ENCODE data around the gene PRKAG2. TPM values are rescaled to one million over a fixed set of nuclear protein-coding genes. Genes with fewer than 3 reads are reported as not detected.

PRKAG2 gene
- total and polyA plus RNA-seq, 4 donors = 3.6 to 25.1 (median 16.8) TPM

DNA sequence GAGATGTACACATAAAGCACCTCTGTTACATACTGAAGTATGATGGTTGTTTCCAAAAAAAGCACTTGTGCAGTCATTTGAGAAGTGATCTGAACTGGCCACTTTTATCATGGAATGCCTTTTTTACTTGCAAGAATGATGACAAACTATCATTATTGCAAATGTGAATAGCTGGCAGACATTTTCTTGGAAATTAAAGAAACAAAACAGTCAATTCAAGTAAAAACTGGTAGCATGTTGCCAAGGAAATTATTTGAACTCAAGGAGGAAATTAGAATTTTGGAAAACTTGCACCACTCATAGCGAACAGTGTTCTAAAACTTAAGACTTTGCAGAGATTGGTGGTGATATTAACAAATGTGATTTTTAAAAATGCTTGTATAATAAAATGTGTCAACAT is 363.8 kb downstream of the PRKAG2 start:
- 96% methylated on average over 1 of the region's 1 CpG for WGBS
- no peak overlapping the region for H3K27ac ChIP-seq (ENCODE audit: low read depth in 1 of 2, low read length in 2 of 2)
- TF ChIP-seq RAD21 (IDR thresholded peaks at IDR 0.05) (no peak), RXRA (IDR thresholded peaks at IDR 0.05) (no peak), GABPA (IDR thresholded peaks at IDR 0.05 in 1 of 2, conservative IDR thresholded peaks at IDR 0.05 in 1 of 2) (no peak), EGR1 (IDR thresholded peaks at IDR 0.05; ENCODE audit: low read depth in 2 of 2) (no peak), HNF4A (conservative IDR thresholded peaks at IDR 0.05) (no peak), NR2F2 (IDR thresholded peaks at IDR 0.05) (no peak), YY1 (IDR thresholded peaks at IDR 0.05) (no peak), FOXA2 (IDR thresholded peaks at IDR 0.05) (no peak), REST (IDR thresholded peaks at IDR 0.05) (no peak), HNF4G (IDR thresholded peaks at IDR 0.05) (no peak)
- no peak overlapping the region for H3K4me3 ChIP-seq (ENCODE audit: low read depth in 1 of 3, low read length in 3 of 3)
- no peaks in the 10 kb centered on the region for H3K27me3 ChIP-seq (ENCODE audit: control insufficient read depth in 4 of 4, insufficient read depth in 4 of 4, low read length in 3 of 4)
- H3K36me3 ChIP-seq (ENCODE audit: control insufficient read depth in 4 of 4, insufficient read depth in 3 of 4, low read depth in 1 of 4, low read length in 3 of 4) = peaks cover 0 to 3% (median 0%) of the 10 kb centered on the region in 4 donors
- H3K9ac ChIP-seq (ENCODE audit: low read depth in 1 of 2, low read length in 2 of 2) = no peak overlapping the region
- no peak for DNase-seq (ENCODE audit: low spot score)
- peaks cover 1 to 16% (median 9%) of the 10 kb centered on the region in 4 donors for H3K4me1 ChIP-seq (ENCODE audit: control insufficient read depth in 4 of 4, insufficient read depth in 4 of 4, low read length in 3 of 4)
- no peaks in the 10 kb centered on the region for H3K9me3 ChIP-seq (ENCODE audit: control insufficient read depth in 4 of 4, low read length in 3 of 4)

GRCh38 chr7:151512353-151512752 is 364.6 kb downstream of the PRKAG2 start:
- no peaks in the 10 kb centered on the region for H3K27me3 ChIP-seq (ENCODE audit: control insufficient read depth in 4 of 4, insufficient read depth in 4 of 4, low read length in 3 of 4)
- H3K4me3 ChIP-seq (ENCODE audit: low read depth in 1 of 3, low read length in 3 of 3) = no peak overlapping the region
- TF ChIP-seq ZBTB33 (IDR thresholded peaks at IDR 0.05) (no peak), RXRA (IDR thresholded peaks at IDR 0.05) (no peak), FOXA1 (IDR thresholded peaks at IDR 0.05) (no peak), JUND (IDR thresholded peaks at IDR 0.05) (no peak), GABPA (IDR thresholded peaks at IDR 0.05 in 1 of 2, conservative IDR thresholded peaks at IDR 0.05 in 1 of 2) (no peak), FOXA2 (IDR thresholded peaks at IDR 0.05) (no peak), HNF4G (IDR thresholded peaks at IDR 0.05) (no peak), NR2F2 (IDR thresholded peaks at IDR 0.05) (no peak)
- TF ChIP-seq, protein P1, sequence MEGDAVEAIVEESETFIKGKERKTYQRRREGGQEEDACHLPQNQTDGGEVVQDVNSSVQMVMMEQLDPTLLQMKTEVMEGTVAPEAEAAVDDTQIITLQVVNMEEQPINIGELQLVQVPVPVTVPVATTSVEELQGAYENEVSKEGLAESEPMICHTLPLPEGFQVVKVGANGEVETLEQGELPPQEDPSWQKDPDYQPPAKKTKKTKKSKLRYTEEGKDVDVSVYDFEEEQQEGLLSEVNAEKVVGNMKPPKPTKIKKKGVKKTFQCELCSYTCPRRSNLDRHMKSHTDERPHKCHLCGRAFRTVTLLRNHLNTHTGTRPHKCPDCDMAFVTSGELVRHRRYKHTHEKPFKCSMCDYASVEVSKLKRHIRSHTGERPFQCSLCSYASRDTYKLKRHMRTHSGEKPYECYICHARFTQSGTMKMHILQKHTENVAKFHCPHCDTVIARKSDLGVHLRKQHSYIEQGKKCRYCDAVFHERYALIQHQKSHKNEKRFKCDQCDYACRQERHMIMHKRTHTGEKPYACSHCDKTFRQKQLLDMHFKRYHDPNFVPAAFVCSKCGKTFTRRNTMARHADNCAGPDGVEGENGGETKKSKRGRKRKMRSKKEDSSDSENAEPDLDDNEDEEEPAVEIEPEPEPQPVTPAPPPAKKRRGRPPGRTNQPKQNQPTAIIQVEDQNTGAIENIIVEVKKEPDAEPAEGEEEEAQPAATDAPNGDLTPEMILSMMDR (IDR thresholded peaks at IDR 0.05; ENCODE audit: low read depth, low read length, missing input control) = no peak
- H3K4me1 ChIP-seq (ENCODE audit: control insufficient read depth in 4 of 4, insufficient read depth in 4 of 4, low read length in 3 of 4) = peaks cover 0 to 9% (median 4%) of the 10 kb centered on the region in 4 donors
- WGBS = 80% methylated on average over 7 of the region's 7 CpGs
- H3K9ac ChIP-seq (ENCODE audit: low read depth in 1 of 2, low read length in 2 of 2) = no peak overlapping the region
- no peak overlapping the region for H3K27ac ChIP-seq (ENCODE audit: low read depth in 1 of 2, low read length in 2 of 2)
- no peaks in the 10 kb centered on the region for H3K9me3 ChIP-seq (ENCODE audit: control insufficient read depth in 4 of 4, low read length in 3 of 4)
- no peak for DNase-seq (ENCODE audit: low spot score)
- H3K36me3 ChIP-seq (ENCODE audit: control insufficient read depth in 4 of 4, insufficient read depth in 3 of 4, low read depth in 1 of 4, low read length in 3 of 4) = peaks cover 0 to 3% (median 0%) of the 10 kb centered on the region in 4 donors
